ENCODE results near the gene PPTC7.

PPTC7 gene

DNA sequence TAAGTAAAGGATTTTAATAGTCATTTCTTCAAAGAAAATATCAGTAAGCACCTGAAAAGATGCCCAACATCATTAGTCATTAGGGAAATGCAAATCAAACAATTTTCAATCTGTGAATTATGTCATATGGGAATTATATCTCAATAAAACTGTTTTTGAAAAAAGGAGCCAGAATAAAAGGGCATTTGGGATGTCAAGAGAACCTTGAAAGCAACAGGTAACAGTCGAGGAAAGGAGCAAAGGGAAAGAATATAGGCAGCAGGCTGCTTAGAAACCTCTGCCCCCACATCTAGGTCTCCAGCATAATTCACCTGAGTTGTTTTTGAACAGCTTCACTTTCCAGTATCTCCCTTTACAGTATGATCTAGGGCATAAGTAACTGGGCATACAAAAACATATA, 68.8 kb downstream of the PPTC7 start:
- H3K4me1 Mint-ChIP-seq (ENCODE audit: low read depth) = peaks cover 2% of the 10 kb centered on the region
- peaks cover 14% of the 10 kb centered on the region for H3K27me3 Mint-ChIP-seq (ENCODE audit: low read depth)
- H3K36me3 Mint-ChIP-seq (ENCODE audit: low read depth) = no peaks in the 10 kb centered on the region
- H3K27ac Mint-ChIP-seq = no peak overlapping the region
- H3K4me3 Mint-ChIP-seq = no peak overlapping the region
- H3K9me3 Mint-ChIP-seq = no peaks in the 10 kb centered on the region

DNA sequence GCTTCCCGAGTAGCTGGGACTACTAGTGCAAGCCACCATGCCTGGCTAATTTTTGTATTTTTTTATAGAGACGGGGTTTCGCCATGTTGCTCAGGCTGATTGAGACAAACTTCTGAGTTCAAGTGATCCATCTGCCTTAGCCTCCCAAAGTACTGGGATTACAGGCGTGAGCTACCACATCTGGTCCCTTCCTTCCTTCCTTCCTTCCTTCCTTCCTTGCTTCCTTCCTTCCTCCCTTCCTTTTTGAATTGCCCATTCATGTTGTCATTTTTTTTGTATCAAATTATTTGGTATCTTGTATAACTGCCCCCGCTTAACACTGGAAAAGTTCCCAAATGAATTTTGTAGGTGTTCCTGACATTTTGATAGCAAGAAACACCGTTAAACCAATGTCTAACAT, 69.3 kb downstream of the PPTC7 start:
- no peak overlapping the region for H3K4me3 Mint-ChIP-seq
- peaks cover 14% of the 10 kb centered on the region for H3K27me3 Mint-ChIP-seq (ENCODE audit: low read depth)
- peaks cover 2% of the 10 kb centered on the region for H3K4me1 Mint-ChIP-seq (ENCODE audit: low read depth)
- H3K9me3 Mint-ChIP-seq = no peaks in the 10 kb centered on the region
- peak overlapping the region; percentile 62 for H3K27ac Mint-ChIP-seq
- H3K36me3 Mint-ChIP-seq (ENCODE audit: low read depth) = no peaks in the 10 kb centered on the region

DNA sequence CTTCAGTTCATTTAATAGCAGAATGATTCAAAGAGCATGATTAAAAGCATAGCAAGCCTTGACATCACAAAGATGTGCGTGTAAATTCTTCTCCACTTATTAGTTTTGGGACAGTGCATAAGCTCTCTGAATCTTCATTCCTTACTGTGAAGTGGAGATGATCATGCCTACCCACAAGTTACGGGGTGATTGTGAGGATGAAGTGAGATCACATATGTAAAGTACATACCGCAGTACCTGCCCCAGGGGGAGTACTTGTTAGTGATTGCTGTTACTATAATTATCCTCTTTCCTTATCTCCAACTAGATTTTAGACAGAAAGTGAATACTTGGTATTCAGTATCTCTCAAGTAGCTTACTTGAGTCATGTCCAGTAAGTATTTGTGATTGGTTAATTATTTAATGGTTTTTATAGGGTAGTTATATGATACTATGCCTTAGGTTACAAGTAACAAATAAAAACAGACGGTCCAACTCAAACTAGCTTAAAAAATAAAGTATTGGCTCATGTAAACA, 75.0 kb downstream of the PPTC7 start:
- H3K36me3 Mint-ChIP-seq (ENCODE audit: low read depth) = no peaks in the 10 kb centered on the region
- no peaks in the 10 kb centered on the region for H3K4me1 Mint-ChIP-seq (ENCODE audit: low read depth)
- H3K27me3 Mint-ChIP-seq (ENCODE audit: low read depth) = peaks cover 4% of the 10 kb centered on the region
- no peak overlapping the region for H3K27ac Mint-ChIP-seq
- H3K9me3 Mint-ChIP-seq = no peaks in the 10 kb centered on the region
- no peak overlapping the region for H3K4me3 Mint-ChIP-seq

DNA sequence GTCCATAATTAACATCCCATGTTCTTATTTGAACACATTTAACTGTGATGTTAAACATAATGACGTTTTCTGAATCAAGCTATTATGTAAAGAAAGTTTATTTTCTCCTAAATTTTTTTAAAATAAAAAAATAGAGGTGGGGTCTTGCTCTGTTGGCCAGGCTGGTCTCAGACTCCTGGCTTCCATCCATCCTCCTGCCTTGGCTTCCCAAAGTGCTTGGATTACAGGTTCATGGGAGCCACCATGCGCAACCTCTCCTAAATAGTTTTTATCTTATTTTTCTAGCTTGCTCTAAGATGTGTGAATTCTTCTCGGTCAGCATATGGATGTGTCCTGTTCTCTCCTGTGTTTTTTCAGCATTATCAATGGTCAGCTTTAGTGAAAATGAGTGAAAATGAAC, 77.8 kb downstream of the PPTC7 start:
- Mint-ChIP-seq H3K4me1 (ENCODE audit: low read depth) (peaks cover 12% of the 10 kb centered on the region), H3K27ac (no peak overlapping the region), H3K36me3 (ENCODE audit: low read depth) (peaks cover 9% of the 10 kb centered on the region), H3K4me3 (no peak overlapping the region), H3K27me3 (ENCODE audit: low read depth) (peaks cover 4% of the 10 kb centered on the region), H3K9me3 (peaks cover 8% of the 10 kb centered on the region)

DNA sequence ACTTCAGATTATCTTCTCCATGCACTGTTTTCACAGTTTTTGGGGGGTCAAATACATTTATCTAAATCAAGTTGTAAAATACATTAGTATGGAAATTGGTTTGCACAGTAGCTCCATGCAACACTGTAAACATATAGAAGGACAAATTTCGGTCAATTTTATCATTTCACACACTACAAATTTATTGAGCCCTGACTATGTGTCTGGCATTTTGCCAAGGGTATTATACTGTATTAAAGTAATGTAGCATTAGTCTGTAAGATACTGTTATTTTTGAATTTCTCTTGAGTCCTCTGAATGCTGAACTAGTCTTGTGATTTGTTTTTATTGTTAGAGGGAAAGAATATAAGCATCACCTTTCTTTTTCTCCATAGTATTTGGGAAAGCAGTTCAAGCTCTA, 79.7 kb downstream of the PPTC7 start:
- Mint-ChIP-seq H3K27me3 (ENCODE audit: low read depth) (peaks cover 4% of the 10 kb centered on the region), H3K4me3 (no peak overlapping the region), H3K4me1 (ENCODE audit: low read depth) (peaks cover 28% of the 10 kb centered on the region), H3K27ac (no peak overlapping the region), H3K36me3 (ENCODE audit: low read depth) (peaks cover 18% of the 10 kb centered on the region), H3K9me3 (peaks cover 8% of the 10 kb centered on the region)

DNA sequence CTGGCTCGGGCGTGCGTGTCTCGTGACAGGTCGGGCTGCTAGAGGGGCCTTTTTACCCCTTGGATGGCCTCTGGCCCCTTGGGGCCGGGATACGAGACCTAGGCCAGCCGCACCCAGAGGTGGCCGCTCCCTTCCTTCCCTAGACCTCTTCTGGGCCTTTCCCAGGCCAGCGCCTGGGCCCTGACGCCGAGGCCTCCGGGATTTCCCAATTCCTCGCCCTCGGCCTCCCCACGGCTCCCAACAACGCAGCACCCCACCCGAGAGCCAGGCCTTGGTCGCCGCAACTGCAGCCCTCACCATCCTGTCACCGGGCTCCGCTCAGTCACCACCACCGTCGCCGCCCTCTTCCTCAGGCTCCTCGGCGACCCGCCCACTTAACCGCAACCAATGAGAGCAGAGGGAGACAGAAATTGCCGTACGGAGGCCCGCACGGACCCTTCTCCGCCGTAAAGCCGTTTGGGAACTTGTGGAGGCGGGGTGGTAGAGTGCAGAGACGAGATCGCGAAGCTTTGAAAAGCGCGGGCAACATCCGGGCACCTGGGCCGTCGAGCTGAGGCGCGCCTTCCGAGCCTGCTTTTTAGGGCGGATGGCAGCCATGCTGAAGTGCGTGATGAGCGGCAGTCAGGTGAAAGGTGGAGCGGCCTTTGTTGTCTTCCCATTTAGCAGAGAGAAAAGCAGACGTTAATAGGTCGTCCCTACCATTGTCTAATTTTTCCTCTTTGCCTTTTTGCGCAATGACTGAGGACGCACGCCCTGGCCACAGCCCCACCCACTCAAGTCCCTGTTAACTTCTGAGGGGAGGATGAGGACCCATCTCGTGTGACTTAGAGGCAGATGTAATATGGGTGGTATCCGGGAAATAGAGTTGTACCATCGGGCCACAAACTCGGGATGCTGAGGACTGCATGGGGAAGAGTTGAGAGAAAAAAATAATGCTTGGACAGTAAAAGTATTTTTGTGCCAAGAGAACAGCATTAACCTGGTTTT, 81.1 kb downstream of the PPTC7 start, which contains the start of the genes RAD9B and VPS29:
RAD9B (plus strand) TSS at position 580 of the 987 bp plus-strand sequence; CDS start at position 587, 7 bp downstream.
VPS29 (minus strand) TSS at position 360 of the 987 bp plus-strand sequence; CDS start at position 300, 60 bp downstream.
- H3K9me3 Mint-ChIP-seq = peaks cover 8% of the 10 kb centered on the region
- peaks cover 4% of the 10 kb centered on the region for H3K27me3 Mint-ChIP-seq (ENCODE audit: low read depth)
- peaks cover 18% of the 10 kb centered on the region for H3K36me3 Mint-ChIP-seq (ENCODE audit: low read depth)
- H3K27ac Mint-ChIP-seq = peak within 1 kb of the TSS; percentile 98
- H3K4me1 Mint-ChIP-seq (ENCODE audit: low read depth) = peaks cover 28% of the 10 kb centered on the region
- H3K4me3 Mint-ChIP-seq = peak within 1 kb of the TSS; percentile 96

DNA sequence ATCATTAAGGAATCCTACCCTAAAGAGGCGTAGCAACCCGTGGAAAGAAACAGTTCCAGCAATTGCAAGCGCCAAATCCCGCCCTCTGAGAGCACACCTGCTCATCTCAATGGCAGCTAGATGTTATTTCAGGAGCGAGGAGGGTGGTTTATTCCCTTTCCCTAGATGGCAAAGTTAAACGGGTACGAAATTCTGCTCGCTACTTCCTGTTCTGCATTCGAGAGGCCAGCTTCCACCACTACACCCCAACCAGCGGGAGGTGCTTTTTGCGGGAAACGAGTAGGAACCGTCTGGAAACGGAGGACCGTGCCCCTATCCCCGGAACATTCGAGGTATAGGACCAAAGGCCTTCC, 81.7 kb downstream of the PPTC7 start:
- Mint-ChIP-seq H3K4me1 (ENCODE audit: low read depth) (peaks cover 28% of the 10 kb centered on the region), H3K36me3 (ENCODE audit: low read depth) (peaks cover 20% of the 10 kb centered on the region), H3K4me3 (peak overlapping the region; percentile 96), H3K27ac (peak overlapping the region; percentile 98), H3K27me3 (ENCODE audit: low read depth) (peaks cover 4% of the 10 kb centered on the region), H3K9me3 (peaks cover 8% of the 10 kb centered on the region)

DNA sequence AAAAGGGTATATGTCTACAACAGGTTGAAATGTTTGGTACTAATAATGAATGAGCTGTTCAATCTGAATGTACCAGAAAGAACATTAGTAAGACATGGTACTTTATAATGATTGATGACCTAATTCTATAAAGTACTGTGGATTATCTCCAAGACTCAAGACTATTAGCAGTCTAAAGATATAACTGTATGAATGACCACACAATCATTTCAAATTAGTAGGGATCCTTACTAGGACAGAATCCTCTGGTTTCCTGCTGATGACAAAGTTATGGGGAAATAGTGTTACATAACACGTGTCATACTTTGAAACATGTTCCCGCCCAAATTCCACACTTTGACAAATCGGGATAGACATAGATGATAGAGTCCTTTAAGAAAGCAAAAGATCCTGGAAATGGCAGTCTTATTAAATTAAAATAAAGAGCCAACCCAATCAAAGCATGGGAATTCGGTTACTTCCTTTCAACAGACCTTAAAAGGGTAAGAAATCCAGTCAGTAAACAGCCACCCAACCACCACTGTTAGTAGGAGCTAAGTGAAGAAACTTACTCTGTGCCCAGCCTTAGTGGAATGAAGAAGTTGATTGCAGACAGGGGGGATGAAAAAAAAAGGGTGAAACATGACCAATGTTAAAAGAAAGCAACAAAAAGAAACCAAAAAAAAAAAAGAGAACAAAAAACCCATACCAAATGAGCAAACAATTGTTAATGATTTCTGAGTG, 84.0 kb downstream of the PPTC7 start:
- H3K4me1 Mint-ChIP-seq (ENCODE audit: low read depth) = peaks cover 33% of the 10 kb centered on the region
- H3K27ac Mint-ChIP-seq = peak overlapping the region; percentile 70
- H3K27me3 Mint-ChIP-seq (ENCODE audit: low read depth) = peaks cover 4% of the 10 kb centered on the region
- H3K36me3 Mint-ChIP-seq (ENCODE audit: low read depth) = peaks cover 30% of the 10 kb centered on the region
- H3K9me3 Mint-ChIP-seq = peaks cover 8% of the 10 kb centered on the region
- peak overlapping the region; percentile 70 for H3K4me3 Mint-ChIP-seq
